ENCODE data around the gene ALDH4A1.
A peak's percentile ranks its signal among the peaks of the same experiment; 100 is the strongest.

The ALDH4A1 gene

DNA sequence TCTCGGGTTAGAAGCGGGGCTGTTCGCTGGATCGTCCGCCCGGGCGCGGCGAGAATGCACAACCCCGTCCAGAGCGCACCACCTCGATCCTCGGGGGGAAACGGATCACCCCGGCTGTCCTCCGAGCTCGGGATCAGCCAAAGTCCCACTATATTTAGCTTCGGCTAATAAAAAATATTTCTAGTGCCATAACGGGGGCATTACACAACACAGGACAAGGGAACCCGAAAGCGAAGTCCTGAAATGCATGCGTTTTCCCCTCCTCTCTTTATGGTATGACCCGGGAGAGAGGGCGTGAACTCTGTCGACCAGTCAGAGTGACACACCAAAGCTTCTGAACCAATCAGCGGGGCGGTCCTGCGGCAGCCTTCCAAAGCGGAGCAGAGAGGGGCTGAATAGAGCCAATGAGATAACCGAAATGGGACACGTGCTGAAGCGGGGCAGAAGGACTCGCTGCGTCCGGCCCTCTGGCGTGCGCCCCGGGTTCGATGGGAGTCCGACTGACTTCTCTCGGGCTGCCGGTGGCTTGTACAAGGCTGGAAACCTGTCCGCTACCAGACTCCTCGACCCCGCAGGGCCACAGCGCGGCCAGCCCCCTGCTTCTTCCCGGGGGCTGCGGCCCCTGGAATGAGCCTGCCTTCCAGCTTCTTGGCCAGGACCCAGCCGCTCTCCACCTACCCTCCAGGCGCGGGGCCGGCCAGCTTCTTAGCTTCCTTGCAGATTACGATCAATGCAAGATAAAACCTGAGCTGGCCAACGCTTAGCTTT lies at the start of gene ALDH4A1:
ALDH4A1 (minus strand) TSS at position 33 of the 768 bp plus-strand sequence; CDS start at position 1, 32 bp downstream.
- H3K9me3 ChIP-seq (replicated peaks; ENCODE audit: insufficient read depth, low read length): no peaks in the 10 kb centered on the region
- TF ChIP-seq EZH2phosphoT487 (IDR thresholded peaks at IDR 0.05; ENCODE audit: low read length) (no peak), EZH2 (optimal IDR thresholded peaks at IDR 0.05; ENCODE audit: low read depth, low read length) (no peak)
- TF ChIP-seq, protein P1, sequence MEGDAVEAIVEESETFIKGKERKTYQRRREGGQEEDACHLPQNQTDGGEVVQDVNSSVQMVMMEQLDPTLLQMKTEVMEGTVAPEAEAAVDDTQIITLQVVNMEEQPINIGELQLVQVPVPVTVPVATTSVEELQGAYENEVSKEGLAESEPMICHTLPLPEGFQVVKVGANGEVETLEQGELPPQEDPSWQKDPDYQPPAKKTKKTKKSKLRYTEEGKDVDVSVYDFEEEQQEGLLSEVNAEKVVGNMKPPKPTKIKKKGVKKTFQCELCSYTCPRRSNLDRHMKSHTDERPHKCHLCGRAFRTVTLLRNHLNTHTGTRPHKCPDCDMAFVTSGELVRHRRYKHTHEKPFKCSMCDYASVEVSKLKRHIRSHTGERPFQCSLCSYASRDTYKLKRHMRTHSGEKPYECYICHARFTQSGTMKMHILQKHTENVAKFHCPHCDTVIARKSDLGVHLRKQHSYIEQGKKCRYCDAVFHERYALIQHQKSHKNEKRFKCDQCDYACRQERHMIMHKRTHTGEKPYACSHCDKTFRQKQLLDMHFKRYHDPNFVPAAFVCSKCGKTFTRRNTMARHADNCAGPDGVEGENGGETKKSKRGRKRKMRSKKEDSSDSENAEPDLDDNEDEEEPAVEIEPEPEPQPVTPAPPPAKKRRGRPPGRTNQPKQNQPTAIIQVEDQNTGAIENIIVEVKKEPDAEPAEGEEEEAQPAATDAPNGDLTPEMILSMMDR (IDR thresholded peaks at IDR 0.05; ENCODE audit: low read length): no peak
- no peaks in the 10 kb centered on the region for H3K27me3 ChIP-seq (replicated peaks; ENCODE audit: insufficient read depth, low read length)
- no peaks in the 10 kb centered on the region for H3K9me2 ChIP-seq (replicated peaks; ENCODE audit: insufficient read depth, low read length)
- peak within 1 kb of the TSS; percentile 92 for H3K4me3 ChIP-seq (ENCODE audit: low read length)
- no peaks in the 10 kb centered on the region for H3K36me3 ChIP-seq (replicated peaks; ENCODE audit: insufficient read depth, low read length)
- peak within 1 kb of the TSS; percentile 97 for H3K4me2 ChIP-seq (ENCODE audit: low read depth, low read length)
- peak within 1 kb of the TSS; percentile 99 for H2AFZ ChIP-seq (ENCODE audit: low read length)
- H3K79me2 ChIP-seq (ENCODE audit: low read length): no peaks in the 10 kb centered on the region
- DNase-seq: peak; percentile 99
- peak within 1 kb of the TSS; percentile 82 for H3K27ac ChIP-seq (ENCODE audit: low read length)
- 0 out of 2 replicates have a peak, but pooled peaks cover 6% of the 10 kb centered on the region for H3K4me1 ChIP-seq (ENCODE audit: low read length)
- no peaks in the 10 kb centered on the region for H3F3A ChIP-seq (ENCODE audit: insufficient read depth, low read length)
- H3K9ac ChIP-seq (ENCODE audit: low read length): peak within 1 kb of the TSS; percentile 92
- H4K20me1 ChIP-seq (ENCODE audit: insufficient read depth, low read length): no peaks in the 10 kb centered on the region

- Histone ChIP-seq H3K79me2 (ENCODE audit: low read length) (peaks cover 83% of the 10 kb centered on the region), H3K4me1 (ENCODE audit: low read length) (peaks cover 48% of the 10 kb centered on the region)
- TF ChIP-seq EZH2phosphoT487 (IDR thresholded peaks at IDR 0.05; ENCODE audit: low read length) (no peak), EZH2 (optimal IDR thresholded peaks at IDR 0.05; ENCODE audit: low read depth, low read length) (no peak)
- TF ChIP-seq, protein P1 (IDR thresholded peaks at IDR 0.05; ENCODE audit: low read length): no peak
Measured at GRCh38 chr1:18951818-18952391, 49.5 kb upstream of the ALDH4A1 start.

GRCh38 chr1:18951416-18951815 lies 49.1 kb upstream of the ALDH4A1 start:
- Histone ChIP-seq H3F3A (ENCODE audit: insufficient read depth, low read length) (peaks cover 22% of the 10 kb centered on the region; the same call in 1 of the 2 replicates), H3K79me2 (ENCODE audit: low read length) (peaks cover 86% of the 10 kb centered on the region), H2AFZ (ENCODE audit: low read length) (no peak overlapping the region), H3K9me3 (replicated peaks; ENCODE audit: insufficient read depth, low read length) (no peaks in the 10 kb centered on the region), H3K4me3 (ENCODE audit: low read length) (peak overlapping the region; percentile 51), H3K9ac (ENCODE audit: low read length) (peak overlapping the region; percentile 71), H3K4me2 (ENCODE audit: low read depth, low read length) (peak overlapping the region; percentile 82), H4K20me1 (ENCODE audit: insufficient read depth, low read length) (no peaks in the 10 kb centered on the region), H3K4me1 (ENCODE audit: low read length) (peaks cover 48% of the 10 kb centered on the region), H3K27me3 (replicated peaks; ENCODE audit: insufficient read depth, low read length) (no peaks in the 10 kb centered on the region), H3K36me3 (replicated peaks; ENCODE audit: insufficient read depth, low read length) (no peaks in the 10 kb centered on the region), H3K9me2 (replicated peaks; ENCODE audit: insufficient read depth, low read length) (no peaks in the 10 kb centered on the region), H3K27ac (ENCODE audit: low read length) (peak overlapping the region; percentile 94)
- no peak for DNase-seq
- TF ChIP-seq EZH2 (optimal IDR thresholded peaks at IDR 0.05; ENCODE audit: low read depth, low read length) (no peak), EZH2phosphoT487 (IDR thresholded peaks at IDR 0.05; ENCODE audit: low read length) (no peak)
- TF ChIP-seq, protein P1 (IDR thresholded peaks at IDR 0.05; ENCODE audit: low read length): no peak

More at GRCh38 chr1:18951818-18952391, 49.5 kb upstream of the ALDH4A1 start:
- no peaks in the 10 kb centered on the region for H3K9me3 ChIP-seq (replicated peaks; ENCODE audit: insufficient read depth, low read length)
- peak overlapping the region; percentile 82 for H3K4me2 ChIP-seq (ENCODE audit: low read depth, low read length)
- no peaks in the 10 kb centered on the region for H4K20me1 ChIP-seq (ENCODE audit: insufficient read depth, low read length)
- H3K4me3 ChIP-seq (ENCODE audit: low read length): peak overlapping the region; percentile 51
- no peak overlapping the region for H2AFZ ChIP-seq (ENCODE audit: low read length)
- DNase-seq: peak; percentile 78
- no peaks in the 10 kb centered on the region for H3K9me2 ChIP-seq (replicated peaks; ENCODE audit: insufficient read depth, low read length)
- peak overlapping the region; percentile 71 for H3K9ac ChIP-seq (ENCODE audit: low read length)
- H3K27me3 ChIP-seq (replicated peaks; ENCODE audit: insufficient read depth, low read length): no peaks in the 10 kb centered on the region
- peaks cover 22% of the 10 kb centered on the region; the same call in 1 of the 2 replicates for H3F3A ChIP-seq (ENCODE audit: insufficient read depth, low read length)
- H3K27ac ChIP-seq (ENCODE audit: low read length): peak overlapping the region; percentile 94
- H3K36me3 ChIP-seq (replicated peaks; ENCODE audit: insufficient read depth, low read length): no peaks in the 10 kb centered on the region
